ENCODE data around the gene HINFP.

The HINFP gene, protein sequence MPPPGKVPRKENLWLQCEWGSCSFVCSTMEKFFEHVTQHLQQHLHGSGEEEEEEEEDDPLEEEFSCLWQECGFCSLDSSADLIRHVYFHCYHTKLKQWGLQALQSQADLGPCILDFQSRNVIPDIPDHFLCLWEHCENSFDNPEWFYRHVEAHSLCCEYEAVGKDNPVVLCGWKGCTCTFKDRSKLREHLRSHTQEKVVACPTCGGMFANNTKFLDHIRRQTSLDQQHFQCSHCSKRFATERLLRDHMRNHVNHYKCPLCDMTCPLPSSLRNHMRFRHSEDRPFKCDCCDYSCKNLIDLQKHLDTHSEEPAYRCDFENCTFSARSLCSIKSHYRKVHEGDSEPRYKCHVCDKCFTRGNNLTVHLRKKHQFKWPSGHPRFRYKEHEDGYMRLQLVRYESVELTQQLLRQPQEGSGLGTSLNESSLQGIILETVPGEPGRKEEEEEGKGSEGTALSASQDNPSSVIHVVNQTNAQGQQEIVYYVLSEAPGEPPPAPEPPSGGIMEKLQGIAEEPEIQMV

DNA sequence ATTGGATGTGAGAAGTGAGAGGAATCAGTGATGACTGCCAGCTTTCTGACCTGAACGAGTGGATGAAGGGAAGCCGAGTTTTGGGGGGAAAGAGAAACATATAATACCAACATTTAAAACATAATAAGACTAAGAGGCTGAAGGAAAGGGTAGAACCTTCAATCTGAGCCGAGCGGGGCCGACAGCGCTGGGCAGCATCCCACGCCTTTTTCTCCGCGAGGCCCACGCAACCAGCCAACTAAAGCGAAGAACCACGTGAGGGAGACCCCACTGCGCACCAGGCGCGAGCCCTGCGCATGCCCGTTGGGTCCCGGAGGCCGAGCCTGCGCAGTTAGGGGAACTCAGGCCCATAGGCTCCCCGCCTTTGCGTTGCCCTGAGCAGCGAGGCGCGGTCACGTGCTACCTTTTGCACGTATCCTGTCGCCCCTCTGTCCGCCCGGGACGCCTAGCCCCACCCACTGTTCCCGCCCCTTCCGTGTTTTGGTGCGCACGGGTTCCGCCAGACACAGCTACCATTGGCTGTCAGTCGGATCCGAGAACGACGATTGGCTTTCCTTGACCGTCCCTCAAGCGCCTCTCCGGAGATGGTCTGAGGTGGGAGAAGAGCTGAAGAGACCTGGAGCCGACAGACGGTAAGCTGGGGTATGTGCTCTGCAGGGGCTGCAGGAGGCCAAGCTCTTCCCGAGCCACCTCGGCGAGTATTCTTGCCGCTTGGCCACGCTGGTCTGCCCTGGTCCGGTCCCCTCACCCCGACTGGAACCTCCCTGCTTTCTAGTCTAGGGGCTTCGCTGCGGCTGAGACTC, at the start of gene HINFP:
TSS of gene HINFP (plus strand) at position 573 of the 803 bp plus-strand sequence. CDS start 5,365 bp downstream, outside the sequence.
- H3K27ac ChIP-seq: peak within 1 kb of the TSS; percentile 46
- peak; percentile 94 for DNase-seq (ENCODE audit: low read depth, low spot score)

DNA sequence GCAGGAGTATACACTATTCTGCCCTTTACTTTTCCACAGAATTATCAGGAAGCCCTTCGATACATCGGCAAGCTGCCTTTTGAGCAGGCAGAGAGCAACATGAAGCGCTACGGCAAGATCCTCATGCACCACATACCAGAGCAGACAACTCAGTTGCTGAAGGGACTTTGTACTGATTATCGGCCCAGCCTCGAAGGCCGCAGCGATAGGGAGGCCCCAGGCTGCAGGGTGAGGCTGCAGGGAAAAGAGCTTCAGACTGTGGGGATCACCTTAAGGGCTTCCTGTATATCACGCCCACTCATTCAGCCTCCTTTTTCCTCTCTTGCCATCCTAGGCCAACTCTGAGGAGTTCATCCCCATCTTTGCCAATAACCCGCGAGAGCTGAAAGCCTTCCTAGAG, 43.5 kb upstream of the HINFP start:
- DNase-seq (ENCODE audit: low read depth, low spot score): no peak
- no peak overlapping the region for H3K27ac ChIP-seq

DNA sequence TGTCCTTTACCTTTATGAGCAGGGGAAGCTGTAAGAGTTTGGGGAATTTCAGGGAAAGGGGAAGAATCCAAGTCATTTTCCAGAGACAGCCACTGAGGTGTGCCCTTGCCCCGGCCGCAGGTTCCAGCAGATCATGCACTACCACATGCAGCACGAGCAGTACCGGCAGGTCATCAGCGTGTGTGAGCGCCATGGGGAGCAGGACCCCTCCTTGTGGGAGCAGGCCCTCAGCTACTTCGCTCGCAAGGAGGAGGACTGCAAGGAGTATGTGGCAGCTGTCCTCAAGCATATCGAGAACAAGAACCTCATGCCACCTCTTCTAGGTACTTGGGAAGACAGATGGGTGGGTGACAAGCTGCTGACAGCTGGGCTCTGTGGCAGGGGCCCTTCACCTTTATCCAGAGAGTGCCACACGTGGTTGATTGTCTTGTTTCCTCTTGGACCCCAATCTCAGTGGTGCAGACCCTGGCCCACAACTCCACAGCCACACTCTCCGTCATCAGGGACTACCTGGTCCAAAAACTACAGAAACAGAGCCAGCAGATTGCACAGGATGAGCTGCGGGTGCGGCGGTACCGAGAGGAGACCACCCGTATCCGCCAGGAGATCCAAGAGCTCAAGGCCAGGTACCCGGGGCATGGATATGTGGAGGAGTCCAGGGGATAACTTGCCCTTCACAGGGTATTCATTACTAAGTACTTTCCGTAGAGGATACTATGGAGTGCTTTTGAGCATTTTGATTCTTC, 42.5 kb upstream of the HINFP start:
- DNase-seq (ENCODE audit: low read depth, low spot score): no peak
- H3K27ac ChIP-seq: no peak overlapping the region

DNA sequence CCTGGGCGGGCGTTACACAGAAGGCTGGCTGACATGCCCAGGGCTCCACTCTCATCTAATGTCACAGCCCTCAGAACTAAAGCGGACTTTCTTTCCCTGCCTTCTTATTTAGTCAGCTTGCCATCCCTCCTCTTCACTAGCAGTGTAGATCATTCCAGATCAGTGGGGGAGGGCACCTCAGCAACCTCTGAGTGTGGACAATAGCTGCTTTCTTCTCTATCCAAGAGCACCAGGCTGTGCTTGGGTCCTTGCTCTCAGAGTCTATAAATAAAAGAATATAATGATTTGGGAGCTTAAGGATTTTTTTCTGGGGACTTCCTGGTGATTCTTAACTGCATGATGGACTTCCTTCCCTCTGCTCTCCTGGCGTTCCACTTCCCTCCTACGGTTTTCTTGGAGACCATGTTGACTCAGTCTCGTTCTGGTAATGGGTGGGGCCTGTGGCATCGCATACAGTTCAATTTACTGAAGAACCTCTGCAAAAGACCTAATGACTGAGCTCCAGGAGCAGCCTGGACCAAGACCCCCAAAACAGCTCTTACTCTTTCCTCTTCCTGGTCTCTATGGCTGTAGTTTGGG, 39.6 kb upstream of the HINFP start:
- H3K27ac ChIP-seq: no peak overlapping the region
- no peak for DNase-seq (ENCODE audit: low read depth, low spot score)

DNA sequence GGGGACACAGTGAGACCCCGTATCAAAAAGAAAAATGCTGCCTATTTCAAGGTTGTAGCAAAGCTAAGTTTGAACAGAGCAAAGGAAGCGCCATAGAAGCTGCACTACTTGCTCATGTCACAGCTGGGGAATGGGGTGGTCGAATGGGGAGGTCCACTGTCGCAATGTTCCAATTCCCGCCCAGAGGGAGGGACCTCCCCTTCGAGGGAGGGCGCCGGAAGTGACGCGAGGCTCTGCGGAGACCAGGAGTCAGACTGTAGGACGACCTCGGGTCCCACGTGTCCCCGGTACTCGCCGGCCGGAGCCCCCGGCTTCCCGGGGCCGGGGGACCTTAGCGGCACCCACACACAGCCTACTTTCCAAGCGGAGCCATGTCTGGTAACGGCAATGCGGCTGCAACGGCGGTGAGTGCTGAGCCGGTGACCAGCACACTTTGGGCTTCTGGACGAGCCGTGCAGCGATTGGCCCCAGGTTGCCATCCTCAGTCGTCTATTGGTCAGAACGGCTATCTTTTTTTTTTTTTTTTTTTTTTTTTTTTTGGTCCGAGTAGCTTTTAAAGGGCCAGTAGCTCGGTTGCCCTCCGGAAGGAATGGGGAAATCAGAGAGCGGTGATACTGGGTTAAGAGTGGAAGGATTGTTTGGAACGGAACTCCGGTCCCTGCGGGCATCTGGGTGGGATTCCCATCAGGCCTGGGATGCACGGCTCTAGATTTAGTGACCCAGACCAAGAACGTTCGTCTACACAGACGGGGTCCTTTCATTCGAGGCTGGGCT, 36.5 kb upstream of the HINFP start, which contains the start of gene HMBS:
TSS of gene HMBS (plus strand) at position 219 of the 774 bp plus-strand sequence. CDS start at position 372, 153 bp downstream.
- peak within 1 kb of the TSS; percentile 69 for H3K27ac ChIP-seq
- DNase-seq (ENCODE audit: low read depth, low spot score): peak; percentile 59

DNA sequence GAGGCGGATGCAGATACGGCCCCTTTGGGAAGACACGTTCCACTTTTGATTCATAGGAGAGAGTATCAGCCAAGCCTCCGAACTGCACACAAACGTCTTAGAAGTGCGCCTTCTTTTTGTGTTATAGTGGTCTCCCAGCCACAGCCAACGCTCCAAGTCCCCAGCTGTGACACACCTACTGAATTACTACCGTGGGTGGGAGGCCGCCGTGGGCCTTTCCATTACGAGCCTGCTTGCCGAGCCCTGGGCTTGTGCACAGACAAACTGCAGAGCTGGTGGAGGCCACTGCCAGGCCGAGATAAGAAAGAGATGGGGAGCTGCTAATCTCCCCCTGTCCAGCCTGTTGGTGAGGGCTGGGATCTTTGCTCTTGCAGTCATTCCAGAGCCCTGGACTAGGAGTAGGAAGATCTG, 35.9 kb upstream of the HINFP start:
- no peak for DNase-seq (ENCODE audit: low read depth, low spot score)
- peak overlapping the region; percentile 69 for H3K27ac ChIP-seq

DNA sequence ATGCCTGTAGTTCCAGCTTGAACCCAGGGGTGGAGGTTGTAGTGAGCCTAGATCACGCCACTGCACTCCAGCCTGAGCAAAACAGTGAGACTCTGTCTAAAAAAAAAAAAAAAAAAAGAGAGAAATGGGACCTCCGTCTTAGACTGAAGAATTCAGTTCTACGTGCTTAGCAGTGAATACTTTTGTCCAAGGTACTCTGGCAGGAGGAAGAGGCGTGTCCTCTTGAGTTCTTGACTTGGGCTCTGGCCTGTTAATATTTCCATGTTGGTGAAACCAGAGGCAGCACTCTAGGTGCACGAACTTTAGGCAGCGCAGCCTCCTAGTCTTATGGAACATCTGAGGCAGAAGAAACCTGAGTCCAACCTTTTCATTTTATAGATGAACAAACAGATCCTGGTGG, 34.3 kb upstream of the HINFP start:
- DNase-seq (ENCODE audit: low read depth, low spot score): no peak
- no peak overlapping the region for H3K27ac ChIP-seq

DNA sequence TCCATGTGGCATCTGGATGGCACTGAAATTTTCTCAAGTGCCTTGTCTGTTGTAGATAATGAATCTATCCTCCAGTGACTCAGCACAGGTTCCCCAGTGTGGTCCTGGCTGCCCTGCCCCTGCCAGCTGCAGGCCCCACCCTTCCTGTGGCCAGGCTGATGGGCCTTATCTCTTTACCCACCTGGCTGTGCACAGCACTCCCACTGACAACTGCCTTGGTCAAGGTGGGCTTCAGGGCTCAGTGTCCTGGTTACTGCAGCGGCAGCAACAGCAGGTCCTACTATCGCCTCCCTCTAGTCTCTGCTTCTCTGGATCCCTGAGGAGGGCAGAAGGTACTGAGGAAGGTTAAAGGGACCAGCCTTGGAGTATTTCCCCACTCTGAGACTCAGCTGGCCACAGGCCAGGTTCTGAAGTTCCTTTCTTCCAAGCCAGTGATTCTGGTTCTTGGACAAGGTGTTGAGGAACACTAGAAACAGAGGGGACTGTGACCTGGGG, 33.6 kb upstream of the HINFP start:
- no peak for DNase-seq (ENCODE audit: low read depth, low spot score)
- H3K27ac ChIP-seq: no peak overlapping the region

DNA sequence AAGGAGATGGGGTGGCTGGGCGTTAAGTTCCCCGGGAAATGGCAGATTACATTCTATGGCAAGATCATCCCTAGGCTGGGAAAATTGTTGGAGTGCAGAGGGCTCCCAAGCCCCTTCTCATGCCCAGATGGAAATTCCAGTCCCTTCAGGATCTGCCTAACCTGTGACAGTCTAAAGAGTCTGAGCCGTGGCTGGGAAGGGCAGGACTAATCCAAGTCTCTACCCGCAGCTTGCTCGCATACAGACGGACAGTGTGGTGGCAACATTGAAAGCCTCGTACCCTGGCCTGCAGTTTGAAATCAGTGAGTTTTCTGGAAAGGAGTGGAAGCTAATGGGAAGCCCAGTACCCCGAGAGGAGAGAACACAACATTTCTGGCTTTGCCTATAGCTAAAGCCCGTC, 33.0 kb upstream of the HINFP start:
- no peak overlapping the region for H3K27ac ChIP-seq
- no peak for DNase-seq (ENCODE audit: low read depth, low spot score)

DNA sequence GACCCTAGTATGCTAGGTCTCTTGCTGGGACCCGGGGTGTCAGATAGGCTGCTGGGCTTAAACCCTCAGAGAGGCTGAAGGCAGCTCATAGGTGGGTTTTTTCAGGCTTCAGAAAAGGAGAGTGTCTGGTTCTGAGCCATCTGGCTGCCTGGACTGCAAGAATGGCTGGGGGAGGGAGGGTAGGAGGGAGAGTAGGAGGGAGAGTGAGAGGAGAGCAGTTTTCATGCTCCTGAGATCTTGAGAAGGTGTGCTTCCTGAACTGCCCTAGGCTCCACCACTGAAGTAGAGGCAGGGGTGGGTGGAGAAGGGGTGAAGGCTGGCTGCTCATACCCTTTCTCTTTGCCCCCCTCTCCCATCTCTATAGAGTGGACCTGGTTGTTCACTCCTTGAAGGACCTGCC, 32.1 kb upstream of the HINFP start:
- no peak for DNase-seq (ENCODE audit: low read depth, low spot score)
- H3K27ac ChIP-seq: no peak overlapping the region

DNA sequence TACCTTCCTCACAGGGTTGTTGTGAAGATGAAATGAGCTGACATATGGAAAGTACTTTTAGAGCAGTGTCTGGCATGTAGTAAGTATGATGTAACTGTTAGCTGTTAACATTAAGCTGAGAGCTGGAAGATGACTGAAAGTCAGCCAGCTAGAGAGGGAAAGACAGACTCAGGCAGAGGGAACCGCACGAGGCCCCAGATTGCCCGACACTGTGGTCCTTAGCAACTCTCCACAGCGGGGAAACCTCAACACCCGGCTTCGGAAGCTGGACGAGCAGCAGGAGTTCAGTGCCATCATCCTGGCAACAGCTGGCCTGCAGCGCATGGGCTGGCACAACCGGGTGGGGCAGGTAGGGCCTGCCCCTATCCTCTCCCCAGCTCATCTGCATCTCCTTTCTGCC, 30.2 kb upstream of the HINFP start:
- DNase-seq (ENCODE audit: low read depth, low spot score): no peak

DNA sequence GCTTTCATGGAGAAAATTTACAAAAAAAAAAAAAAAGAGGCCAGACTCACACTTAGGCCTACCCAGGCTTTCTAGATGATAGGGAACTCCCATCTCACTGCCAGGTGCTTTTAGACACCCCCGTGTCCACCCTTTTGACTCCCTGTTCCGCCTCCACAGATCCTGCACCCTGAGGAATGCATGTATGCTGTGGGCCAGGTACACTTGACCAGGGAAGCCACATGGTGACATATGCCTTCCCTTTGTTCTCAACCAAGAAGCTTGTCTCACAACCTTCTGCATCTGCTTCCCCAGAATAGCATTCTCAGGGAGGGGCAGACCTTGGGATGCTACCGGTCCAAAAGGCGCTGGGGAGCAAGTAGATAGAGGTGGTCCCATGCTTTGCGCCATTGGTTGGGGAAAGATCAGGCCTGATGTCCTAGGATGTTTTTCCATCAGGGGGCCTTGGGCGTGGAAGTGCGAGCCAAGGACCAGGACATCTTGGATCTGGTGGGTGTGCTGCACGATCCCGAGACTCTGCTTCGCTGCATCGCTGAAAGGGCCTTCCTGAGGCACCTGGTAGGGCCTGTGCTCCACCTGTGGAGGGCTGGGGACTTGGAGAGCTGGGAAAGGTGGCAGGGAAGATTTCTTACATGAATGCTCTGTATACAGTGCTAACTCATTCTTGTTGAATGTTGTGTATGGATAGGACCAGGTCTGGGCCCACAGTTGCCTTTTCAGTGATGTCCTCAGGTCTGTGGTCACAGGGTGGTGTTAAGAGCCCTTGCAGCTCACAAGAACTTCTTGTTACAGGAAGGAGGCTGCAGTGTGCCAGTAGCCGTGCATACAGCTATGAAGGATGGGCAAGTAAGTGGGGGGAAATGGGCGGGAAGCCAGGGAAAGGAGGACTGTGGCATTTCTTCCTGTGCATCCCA, 29.2 kb upstream of the HINFP start:
- no peak overlapping the region for H3K27ac ChIP-seq
- no peak for DNase-seq (ENCODE audit: low read depth, low spot score)

More for the DNA sequence above, 30.2 kb upstream of the HINFP start:
- H3K27ac ChIP-seq: no peak overlapping the region

DNA sequence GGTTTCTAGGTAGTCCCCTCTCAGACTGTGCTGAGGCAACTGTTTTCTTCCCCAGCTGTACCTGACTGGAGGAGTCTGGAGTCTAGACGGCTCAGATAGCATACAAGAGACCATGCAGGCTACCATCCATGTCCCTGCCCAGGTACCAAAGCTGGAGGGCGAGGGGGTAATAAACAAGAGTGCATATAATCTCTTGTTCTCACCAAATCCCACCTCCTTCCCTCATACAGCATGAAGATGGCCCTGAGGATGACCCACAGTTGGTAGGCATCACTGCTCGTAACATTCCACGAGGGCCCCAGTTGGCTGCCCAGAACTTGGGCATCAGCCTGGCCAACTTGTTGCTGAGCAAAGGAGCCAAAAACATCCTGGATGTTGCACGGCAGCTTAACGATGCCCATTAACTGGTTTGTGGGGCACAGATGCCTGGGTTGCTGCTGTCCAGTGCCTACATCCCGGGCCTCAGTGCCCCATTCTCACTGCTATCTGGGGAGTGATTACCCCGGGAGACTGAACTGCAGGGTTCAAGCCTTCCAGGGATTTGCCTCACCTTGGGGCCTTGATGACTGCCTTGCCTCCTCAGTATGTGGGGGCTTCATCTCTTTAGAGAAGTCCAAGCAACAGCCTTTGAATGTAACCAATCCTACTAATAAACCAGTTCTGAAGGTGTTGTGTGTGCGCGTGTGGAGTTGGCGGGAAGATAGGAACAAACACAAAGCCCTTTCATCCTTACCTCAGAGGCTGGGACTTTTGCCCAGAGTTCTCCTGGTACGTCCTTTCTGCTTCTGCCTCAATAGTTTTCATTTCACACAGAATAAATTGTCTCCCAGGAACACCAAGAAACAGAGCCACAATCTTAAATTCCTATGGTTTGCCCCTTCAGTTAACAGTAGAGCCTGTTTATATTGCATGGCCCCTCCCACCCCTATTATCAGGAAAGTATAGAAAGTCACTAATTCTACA, 28.2 kb upstream of the HINFP start:
- peak overlapping the region; percentile 77 for H3K27ac ChIP-seq
- DNase-seq (ENCODE audit: low read depth, low spot score): no peak

DNA sequence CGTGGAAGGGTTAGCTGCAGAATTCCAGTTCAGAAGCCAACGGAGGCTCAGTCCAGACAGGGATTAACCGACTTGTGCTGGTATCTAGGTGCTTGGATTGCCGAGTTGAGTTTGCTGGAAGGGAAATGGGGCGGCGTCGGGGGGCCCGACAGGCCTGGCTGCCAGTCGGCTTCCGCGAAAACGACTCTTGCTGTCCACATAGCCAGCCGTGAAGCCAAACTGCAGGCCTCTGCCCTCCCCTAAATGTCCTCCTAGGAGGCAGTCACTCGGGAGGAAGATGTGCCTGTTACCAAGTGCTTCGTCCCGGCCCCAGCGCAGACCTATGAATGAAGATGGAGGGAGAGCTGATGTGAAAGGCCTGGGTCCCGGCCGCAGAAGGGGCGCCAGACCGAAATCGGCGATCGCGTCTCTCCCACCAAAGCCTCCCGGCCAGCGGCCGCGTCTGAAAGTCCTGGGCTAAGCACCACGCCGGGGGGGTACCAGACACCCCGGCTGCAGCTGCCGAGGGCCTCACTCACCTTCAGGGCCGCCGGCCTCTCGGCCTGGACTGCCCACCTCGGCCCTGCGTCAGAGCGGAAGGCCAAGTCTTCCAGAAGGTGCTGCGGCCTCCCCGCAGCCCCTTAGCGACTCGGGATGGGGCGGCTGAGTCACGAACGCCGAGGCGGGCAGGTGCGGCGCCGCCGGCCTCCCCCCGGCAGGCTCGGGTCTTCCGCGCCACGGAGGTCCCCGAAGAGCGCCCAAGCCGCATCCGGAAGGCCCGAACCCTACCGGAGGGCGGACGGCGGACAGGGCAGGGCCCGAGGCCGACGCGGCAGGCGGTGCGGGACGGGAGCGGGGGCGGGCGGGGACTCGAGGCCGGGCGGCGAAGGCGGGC, 27.2 kb upstream of the HINFP start:
- H3K27ac ChIP-seq: peak overlapping the region; percentile 77
- DNase-seq (ENCODE audit: low read depth, low spot score): no peak

DNA sequence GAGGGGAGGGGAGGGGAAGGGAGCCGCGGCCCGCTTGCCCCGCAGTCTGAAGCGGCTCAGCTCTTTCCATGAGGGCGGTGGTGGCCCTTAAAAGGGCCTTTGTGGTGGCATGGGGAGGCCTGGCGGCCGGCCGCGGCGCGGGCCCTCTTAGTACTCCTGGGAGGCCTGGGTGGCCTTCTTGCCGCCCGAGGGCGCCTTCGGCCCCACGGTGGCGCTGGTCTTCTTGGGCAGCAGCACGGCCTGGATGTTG, 26.6 kb upstream of the HINFP start:
- DNase-seq (ENCODE audit: low read depth, low spot score): peak; percentile 52
- peak overlapping the region; percentile 77 for H3K27ac ChIP-seq
